Measurements from ENCODE around the gene CCDC102A.

CCDC102A gene

GRCh38 chr16:57481421-57481820 lies 55.0 kb downstream of the CCDC102A start:
- no peaks in the 10 kb centered on the region for H3K36me3 ChIP-seq (ENCODE audit: low read depth)
- no peaks in the 10 kb centered on the region for H3K27me3 ChIP-seq (ENCODE audit: insufficient read depth, poor library complexity, severe bottlenecking)
- DNase-seq (ENCODE audit: low spot score) (no peak), ATAC-seq (ENCODE audit: low read depth) (no peak)
- no peak overlapping the region for H3K27ac ChIP-seq (ENCODE audit: poor library complexity, severe bottlenecking)
- peaks cover 4% of the 10 kb centered on the region for H3K4me1 ChIP-seq (ENCODE audit: insufficient read depth, poor library complexity, severe bottlenecking)
- no peaks in the 10 kb centered on the region for H3K9me3 ChIP-seq (ENCODE audit: severe bottlenecking)
- TF ChIP-seq CTCF (IDR thresholded peaks at IDR 0.05; ENCODE audit: poor library complexity, severe bottlenecking): no peak
- H3K4me3 ChIP-seq (ENCODE audit: severe bottlenecking): no peak overlapping the region

GRCh38 chr16:57480754-57481230 lies 55.6 kb downstream of the CCDC102A start:
- H3K4me3 ChIP-seq (ENCODE audit: severe bottlenecking): no peak overlapping the region
- H3K4me1 ChIP-seq (ENCODE audit: insufficient read depth, poor library complexity, severe bottlenecking): peaks cover 4% of the 10 kb centered on the region
- no peak for DNase-seq (ENCODE audit: low spot score)
- TF ChIP-seq CTCF (IDR thresholded peaks at IDR 0.05; ENCODE audit: poor library complexity, severe bottlenecking): no peak
- H3K27ac ChIP-seq (ENCODE audit: poor library complexity, severe bottlenecking): no peak overlapping the region
- no peaks in the 10 kb centered on the region for H3K9me3 ChIP-seq (ENCODE audit: severe bottlenecking)
- no peaks in the 10 kb centered on the region for H3K36me3 ChIP-seq (ENCODE audit: low read depth)
- ATAC-seq (ENCODE audit: low read depth): no peak
- H3K27me3 ChIP-seq (ENCODE audit: insufficient read depth, poor library complexity, severe bottlenecking): no peaks in the 10 kb centered on the region

GRCh38 chr16:57479976-57480753 lies 56.2 kb downstream of the CCDC102A start:
- no peaks in the 10 kb centered on the region for H3K9me3 ChIP-seq (ENCODE audit: severe bottlenecking)
- DNase-seq (ENCODE audit: low spot score): no peak
- no peaks in the 10 kb centered on the region for H3K27me3 ChIP-seq (ENCODE audit: insufficient read depth, poor library complexity, severe bottlenecking)
- no peaks in the 10 kb centered on the region for H3K4me1 ChIP-seq (ENCODE audit: insufficient read depth, poor library complexity, severe bottlenecking)
- H3K4me3 ChIP-seq (ENCODE audit: severe bottlenecking): no peak overlapping the region
- no peak for TF ChIP-seq CTCF (IDR thresholded peaks at IDR 0.05; ENCODE audit: poor library complexity, severe bottlenecking)
- H3K36me3 ChIP-seq (ENCODE audit: low read depth): no peaks in the 10 kb centered on the region
- ATAC-seq (ENCODE audit: low read depth): no peak
- H3K27ac ChIP-seq (ENCODE audit: poor library complexity, severe bottlenecking): no peak overlapping the region

- Histone ChIP-seq H3K9me3 (ENCODE audit: severe bottlenecking) (no peaks in the 10 kb centered on the region), H3K36me3 (ENCODE audit: low read depth) (peaks cover under 1% of the 10 kb centered on the region; the same call in 1 of the 2 replicates), H3K27me3 (ENCODE audit: insufficient read depth, poor library complexity, severe bottlenecking) (no peaks in the 10 kb centered on the region), H3K27ac (ENCODE audit: poor library complexity, severe bottlenecking) (no peak overlapping the region), H3K4me1 (ENCODE audit: insufficient read depth, poor library complexity, severe bottlenecking) (no peaks in the 10 kb centered on the region), H3K4me3 (ENCODE audit: severe bottlenecking) (no peak overlapping the region)
- ATAC-seq (ENCODE audit: low read depth): no peak
- TF ChIP-seq CTCF (IDR thresholded peaks at IDR 0.05; ENCODE audit: poor library complexity, severe bottlenecking): no peak
- DNase-seq (ENCODE audit: low spot score): no peak
These were observed 57.0 kb downstream of the CCDC102A start for GRCh38 chr16:57479205-57479975.

All from RWPE2 (cell line).